ENCODE results near the gene GRHPR.

- TF ChIP-seq POLR2A (IDR thresholded peaks at IDR 0.05), result no peak
- TF ChIP-seq, protein P1, sequence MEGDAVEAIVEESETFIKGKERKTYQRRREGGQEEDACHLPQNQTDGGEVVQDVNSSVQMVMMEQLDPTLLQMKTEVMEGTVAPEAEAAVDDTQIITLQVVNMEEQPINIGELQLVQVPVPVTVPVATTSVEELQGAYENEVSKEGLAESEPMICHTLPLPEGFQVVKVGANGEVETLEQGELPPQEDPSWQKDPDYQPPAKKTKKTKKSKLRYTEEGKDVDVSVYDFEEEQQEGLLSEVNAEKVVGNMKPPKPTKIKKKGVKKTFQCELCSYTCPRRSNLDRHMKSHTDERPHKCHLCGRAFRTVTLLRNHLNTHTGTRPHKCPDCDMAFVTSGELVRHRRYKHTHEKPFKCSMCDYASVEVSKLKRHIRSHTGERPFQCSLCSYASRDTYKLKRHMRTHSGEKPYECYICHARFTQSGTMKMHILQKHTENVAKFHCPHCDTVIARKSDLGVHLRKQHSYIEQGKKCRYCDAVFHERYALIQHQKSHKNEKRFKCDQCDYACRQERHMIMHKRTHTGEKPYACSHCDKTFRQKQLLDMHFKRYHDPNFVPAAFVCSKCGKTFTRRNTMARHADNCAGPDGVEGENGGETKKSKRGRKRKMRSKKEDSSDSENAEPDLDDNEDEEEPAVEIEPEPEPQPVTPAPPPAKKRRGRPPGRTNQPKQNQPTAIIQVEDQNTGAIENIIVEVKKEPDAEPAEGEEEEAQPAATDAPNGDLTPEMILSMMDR (IDR thresholded peaks at IDR 0.05), result no peak
These were observed 37.2 kb upstream of the GRHPR start for GRCh38 chr9:37385286-37385685.
